ENCODE data around the gene NDUFAF5.

NDUFAF5 gene

DNA sequence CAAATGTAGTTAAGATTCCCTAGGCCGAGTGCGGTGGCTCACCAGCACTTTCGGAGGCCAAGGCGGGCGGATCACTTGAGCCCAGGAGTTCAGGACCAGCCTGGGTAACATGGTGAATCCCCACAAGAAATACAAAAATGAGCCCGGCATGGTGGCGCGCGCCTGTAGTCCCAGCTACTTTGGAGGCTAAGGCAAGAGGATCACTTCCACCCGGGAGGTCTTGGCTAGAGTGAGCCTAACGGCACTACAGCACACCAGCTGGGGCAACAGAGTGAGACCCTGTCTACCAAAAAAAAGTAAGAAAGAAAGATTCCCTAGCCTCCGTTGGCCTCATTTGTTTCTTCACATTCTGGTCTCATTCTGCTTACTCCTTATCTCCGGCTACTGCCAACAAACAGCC, 1.3 kb upstream of the NDUFAF5 start:
- peaks cover 31% of the 10 kb centered on the region for H3K4me1 ChIP-seq (ENCODE audit: control insufficient read depth, insufficient read depth, low read length)
- peaks cover 39% of the 10 kb centered on the region for H3K36me3 ChIP-seq (ENCODE audit: control insufficient read depth, insufficient read depth, low read length, severe bottlenecking)
- peak overlapping the region; percentile 94 for H3K9ac ChIP-seq (ENCODE audit: low read length)
- no peaks in the 10 kb centered on the region for H3K9me3 ChIP-seq (ENCODE audit: control insufficient read depth, low read length)
- no peaks in the 10 kb centered on the region for H3K27me3 ChIP-seq (replicated peaks; ENCODE audit: control insufficient read depth, insufficient read depth, low read length)
- no peak for DNase-seq (ENCODE audit: low read depth)
- H3K4me3 ChIP-seq (ENCODE audit: low read length): peak overlapping the region; percentile 96

DNA sequence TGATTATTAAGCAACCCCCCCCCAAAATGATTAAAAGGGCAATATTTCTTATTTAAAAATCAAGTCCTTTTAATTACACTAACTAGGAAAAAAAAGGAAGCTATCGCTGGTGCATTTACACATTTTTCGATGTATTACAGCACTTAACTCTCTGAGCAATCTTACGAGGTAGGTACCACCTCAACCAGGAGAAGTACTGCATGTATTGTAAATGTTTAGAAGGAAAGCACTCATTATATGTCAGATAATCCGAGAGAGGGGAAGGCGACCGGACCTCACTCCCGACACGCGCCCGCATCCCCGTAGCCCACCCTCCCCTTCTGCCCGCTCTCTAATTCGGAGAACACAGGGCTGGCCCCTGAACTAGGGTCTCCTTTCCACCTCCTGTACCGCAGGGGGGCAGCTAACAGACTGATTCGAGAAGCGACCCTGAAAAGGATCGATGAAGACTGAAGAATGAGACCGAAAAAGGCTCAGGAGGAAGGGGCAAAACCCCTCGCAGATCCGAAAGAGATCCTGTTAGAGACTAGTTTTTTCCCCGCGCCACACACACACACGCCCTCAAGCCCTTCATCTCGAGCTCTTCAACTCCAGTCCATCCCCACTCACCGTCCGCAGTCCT, 446 bp upstream of the NDUFAF5 start:
- Histone ChIP-seq H3K36me3 (ENCODE audit: control insufficient read depth, insufficient read depth, low read length, severe bottlenecking) (peaks cover 47% of the 10 kb centered on the region), H3K4me1 (ENCODE audit: control insufficient read depth, insufficient read depth, low read length) (peaks cover 31% of the 10 kb centered on the region), H3K9ac (ENCODE audit: low read length) (peak overlapping the region; percentile 94), H3K9me3 (ENCODE audit: control insufficient read depth, low read length) (no peaks in the 10 kb centered on the region), H3K27me3 (replicated peaks; ENCODE audit: control insufficient read depth, insufficient read depth, low read length) (no peaks in the 10 kb centered on the region), H3K4me3 (ENCODE audit: low read length) (peak overlapping the region; percentile 96)
- no peak for DNase-seq (ENCODE audit: low read depth)

DNA sequence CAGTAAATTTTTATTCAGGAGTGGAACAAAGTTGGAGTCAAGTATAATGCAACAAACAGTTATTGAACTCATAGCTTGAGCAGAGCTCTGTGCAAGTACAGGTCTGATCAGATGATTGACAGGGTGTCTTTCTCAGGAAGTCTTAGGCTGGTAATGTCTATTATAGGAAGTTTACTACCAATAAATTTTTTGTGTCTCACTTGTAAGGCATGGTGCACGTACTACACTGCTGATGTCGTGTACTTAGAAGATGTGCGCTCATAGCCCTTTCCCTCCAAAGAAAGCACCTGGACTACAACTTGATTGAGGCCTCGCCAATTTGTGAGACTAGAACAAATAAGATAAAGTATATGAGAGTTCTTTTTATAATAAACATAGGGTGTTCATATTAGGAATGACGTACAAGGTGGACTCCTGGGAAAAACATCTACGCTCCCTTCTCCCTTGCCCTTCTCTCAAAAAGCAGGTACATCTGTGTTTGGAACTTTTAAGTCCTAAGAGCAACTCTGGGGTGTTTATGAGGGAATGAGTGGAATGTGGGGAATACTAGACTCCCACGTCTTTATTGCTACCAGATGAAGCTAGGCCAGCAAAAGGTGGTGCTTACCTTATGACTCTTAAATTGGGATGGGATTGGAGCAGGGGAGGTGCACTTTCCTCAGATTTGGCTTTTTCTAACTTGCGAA, 1.5 kb downstream of the NDUFAF5 start:
- peak overlapping the region; percentile 96 for H3K4me3 ChIP-seq (ENCODE audit: low read length)
- H3K9ac ChIP-seq (ENCODE audit: low read length): peak overlapping the region; percentile 94
- peaks cover 51% of the 10 kb centered on the region for H3K36me3 ChIP-seq (ENCODE audit: control insufficient read depth, insufficient read depth, low read length, severe bottlenecking)
- no peaks in the 10 kb centered on the region for H3K27me3 ChIP-seq (replicated peaks; ENCODE audit: control insufficient read depth, insufficient read depth, low read length)
- no peaks in the 10 kb centered on the region for H3K9me3 ChIP-seq (ENCODE audit: control insufficient read depth, low read length)
- H3K4me1 ChIP-seq (ENCODE audit: control insufficient read depth, insufficient read depth, low read length): peaks cover 31% of the 10 kb centered on the region
- no peak for DNase-seq (ENCODE audit: low read depth)

DNA sequence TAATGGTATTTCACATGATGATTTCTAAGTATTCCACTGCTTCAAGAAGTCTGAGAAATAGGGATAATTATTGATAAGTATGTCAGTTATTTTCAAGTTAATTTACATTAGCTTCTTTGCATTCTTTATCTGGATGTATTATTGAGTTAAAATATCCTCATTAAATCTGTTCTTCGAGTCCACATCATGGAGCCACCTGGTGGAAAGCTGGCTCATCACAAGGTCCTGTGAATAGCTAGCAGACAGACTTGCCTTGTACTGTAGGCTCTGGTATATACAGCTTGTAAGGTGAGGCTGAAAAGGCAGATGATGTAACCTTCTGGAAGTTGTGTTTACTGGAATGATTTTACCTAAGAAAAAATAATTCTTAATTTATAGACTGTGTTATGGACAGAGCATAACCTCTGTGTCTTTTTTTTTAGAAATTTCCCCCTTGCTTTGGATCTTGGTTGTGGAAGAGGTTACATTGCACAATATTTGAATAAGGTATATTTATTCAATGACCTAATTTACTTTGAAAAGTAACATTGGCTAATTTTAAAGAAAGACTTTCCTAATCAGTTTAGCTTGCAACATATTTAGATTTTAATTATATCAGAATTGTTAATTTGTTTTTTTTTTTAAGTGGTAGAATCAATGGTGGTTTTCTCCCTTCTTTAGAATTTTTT, 3.5 kb downstream of the NDUFAF5 start:
- peaks cover 39% of the 10 kb centered on the region for H3K4me1 ChIP-seq (ENCODE audit: control insufficient read depth, insufficient read depth, low read length)
- peaks cover 58% of the 10 kb centered on the region for H3K36me3 ChIP-seq (ENCODE audit: control insufficient read depth, insufficient read depth, low read length, severe bottlenecking)
- H3K27me3 ChIP-seq (replicated peaks; ENCODE audit: control insufficient read depth, insufficient read depth, low read length): no peaks in the 10 kb centered on the region
- no peaks in the 10 kb centered on the region for H3K9me3 ChIP-seq (ENCODE audit: control insufficient read depth, low read length)
- H3K4me3 ChIP-seq (ENCODE audit: low read length): no peak overlapping the region
- no peak overlapping the region for H3K9ac ChIP-seq (ENCODE audit: low read length)
- DNase-seq (ENCODE audit: low read depth): peak; percentile 70

DNA sequence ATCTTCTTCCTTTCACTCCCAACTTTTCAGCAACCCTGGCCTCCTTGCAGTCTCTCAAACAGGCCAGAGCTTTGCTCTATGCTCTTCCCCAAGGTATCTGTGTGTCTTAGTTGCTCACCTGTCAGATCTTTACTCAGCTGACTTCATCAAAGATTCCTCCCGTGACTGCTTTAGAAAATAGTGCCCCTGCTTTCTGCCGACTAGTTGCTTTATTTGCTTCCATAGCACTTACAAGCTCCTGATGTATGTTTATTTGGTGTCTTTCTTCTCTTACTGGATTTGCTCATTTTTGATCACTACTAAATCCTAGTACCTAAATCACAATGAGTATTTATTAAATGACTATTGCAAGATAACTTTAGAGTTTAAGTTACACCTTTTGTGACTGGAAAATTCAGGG, 5.9 kb downstream of the NDUFAF5 start:
- Histone ChIP-seq H3K9me3 (ENCODE audit: control insufficient read depth, low read length) (no peaks in the 10 kb centered on the region), H3K4me1 (ENCODE audit: control insufficient read depth, insufficient read depth, low read length) (peaks cover 30% of the 10 kb centered on the region), H3K4me3 (ENCODE audit: low read length) (no peak overlapping the region), H3K27me3 (replicated peaks; ENCODE audit: control insufficient read depth, insufficient read depth, low read length) (no peaks in the 10 kb centered on the region), H3K9ac (ENCODE audit: low read length) (no peak overlapping the region), H3K36me3 (ENCODE audit: control insufficient read depth, insufficient read depth, low read length, severe bottlenecking) (peaks cover 79% of the 10 kb centered on the region)
- DNase-seq (ENCODE audit: low read depth): no peak

DNA sequence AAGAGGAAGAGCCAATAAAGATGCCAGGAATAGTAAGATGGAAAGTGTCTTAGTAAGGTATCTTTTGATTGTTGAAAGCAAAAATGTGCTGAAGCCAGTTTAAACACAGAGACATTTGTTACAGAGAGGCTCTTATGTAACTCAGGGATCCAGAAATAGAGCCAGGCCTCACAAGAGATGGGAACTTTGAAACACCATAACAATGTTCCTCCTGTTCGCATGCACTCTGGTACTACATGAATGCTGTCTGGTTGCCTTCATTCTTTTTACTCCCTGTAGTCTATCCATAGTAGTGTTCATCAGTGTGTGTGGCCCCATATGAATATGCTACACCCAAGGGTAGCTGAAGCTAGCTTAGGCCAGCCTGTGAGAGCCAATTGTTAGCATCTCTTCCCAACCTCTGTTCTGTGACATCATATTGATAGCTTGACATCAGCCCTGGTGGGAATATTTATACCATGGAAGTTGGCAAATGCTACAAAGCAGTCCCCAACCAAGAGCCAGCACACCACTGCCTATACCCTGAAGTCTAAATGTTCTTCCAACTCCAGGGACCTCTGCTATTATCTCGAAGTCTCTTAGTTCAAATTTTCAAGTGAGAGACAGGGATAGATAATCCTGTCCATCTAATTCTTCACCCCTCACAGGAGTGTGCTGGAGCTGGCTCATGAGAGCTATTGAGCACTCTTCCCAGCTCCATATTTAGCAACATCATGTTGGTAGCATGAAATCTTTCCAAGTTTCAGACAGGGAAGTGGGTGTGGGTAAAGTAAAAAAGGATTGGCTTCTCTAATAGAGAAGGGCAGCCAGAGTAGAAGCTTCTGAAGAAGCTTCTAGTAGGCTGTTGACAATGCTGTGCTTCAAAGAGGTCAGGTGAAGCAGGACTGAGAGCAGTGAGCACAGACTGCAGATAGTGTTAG, 7.0 kb downstream of the NDUFAF5 start:
- Histone ChIP-seq H3K36me3 (ENCODE audit: control insufficient read depth, insufficient read depth, low read length, severe bottlenecking) (peaks cover 89% of the 10 kb centered on the region), H3K9ac (ENCODE audit: low read length) (no peak overlapping the region), H3K27me3 (replicated peaks; ENCODE audit: control insufficient read depth, insufficient read depth, low read length) (no peaks in the 10 kb centered on the region), H3K9me3 (ENCODE audit: control insufficient read depth, low read length) (no peaks in the 10 kb centered on the region), H3K4me1 (ENCODE audit: control insufficient read depth, insufficient read depth, low read length) (peaks cover 19% of the 10 kb centered on the region), H3K4me3 (ENCODE audit: low read length) (no peak overlapping the region)
- DNase-seq (ENCODE audit: low read depth): no peak

DNA sequence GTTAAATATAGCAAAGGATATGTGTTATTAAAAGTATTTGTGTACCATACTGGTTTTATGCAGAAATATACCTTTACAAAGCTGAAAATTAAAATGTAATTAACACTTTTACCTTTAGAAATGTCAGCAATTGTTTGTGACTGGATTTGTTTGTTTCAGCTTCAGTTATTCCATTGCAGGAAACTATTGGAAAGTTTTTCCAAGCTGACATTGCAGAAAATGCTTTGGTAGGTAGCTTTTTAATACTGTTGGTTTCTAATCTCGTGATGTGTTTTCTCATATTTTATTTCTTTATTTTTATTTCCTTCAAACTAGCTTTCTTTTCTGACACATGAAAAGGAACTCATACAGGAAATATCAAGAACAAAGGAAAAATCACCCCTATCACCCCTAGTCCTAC, 8.2 kb downstream of the NDUFAF5 start:
- Histone ChIP-seq H3K27me3 (replicated peaks; ENCODE audit: control insufficient read depth, insufficient read depth, low read length) (no peaks in the 10 kb centered on the region), H3K4me1 (ENCODE audit: control insufficient read depth, insufficient read depth, low read length) (peaks cover 12% of the 10 kb centered on the region), H3K9me3 (ENCODE audit: control insufficient read depth, low read length) (no peaks in the 10 kb centered on the region), H3K4me3 (ENCODE audit: low read length) (no peak overlapping the region), H3K36me3 (ENCODE audit: control insufficient read depth, insufficient read depth, low read length, severe bottlenecking) (peaks cover 92% of the 10 kb centered on the region), H3K9ac (ENCODE audit: low read length) (no peak overlapping the region)
- DNase-seq (ENCODE audit: low read depth): no peak

DNA sequence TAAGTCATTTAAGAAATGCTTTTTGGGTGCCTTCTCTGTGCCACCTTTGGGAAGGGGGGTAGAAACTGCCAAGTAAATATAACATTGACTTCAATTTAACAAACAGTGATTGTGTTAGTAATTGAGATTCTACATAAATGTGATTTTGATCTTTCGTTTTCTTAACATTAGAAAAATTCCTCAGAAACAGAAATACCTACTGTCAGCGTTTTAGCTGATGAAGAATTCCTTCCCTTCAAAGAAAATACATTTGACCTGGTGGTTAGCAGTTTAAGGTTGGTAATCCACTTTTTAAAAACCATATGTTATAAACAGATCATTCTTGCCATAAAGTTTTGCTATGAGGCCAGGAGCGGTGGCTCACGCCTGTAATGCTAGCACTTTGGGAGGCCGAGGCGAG, 9.8 kb downstream of the NDUFAF5 start:
- H3K36me3 ChIP-seq (ENCODE audit: control insufficient read depth, insufficient read depth, low read length, severe bottlenecking): peaks cover 93% of the 10 kb centered on the region

DNA sequence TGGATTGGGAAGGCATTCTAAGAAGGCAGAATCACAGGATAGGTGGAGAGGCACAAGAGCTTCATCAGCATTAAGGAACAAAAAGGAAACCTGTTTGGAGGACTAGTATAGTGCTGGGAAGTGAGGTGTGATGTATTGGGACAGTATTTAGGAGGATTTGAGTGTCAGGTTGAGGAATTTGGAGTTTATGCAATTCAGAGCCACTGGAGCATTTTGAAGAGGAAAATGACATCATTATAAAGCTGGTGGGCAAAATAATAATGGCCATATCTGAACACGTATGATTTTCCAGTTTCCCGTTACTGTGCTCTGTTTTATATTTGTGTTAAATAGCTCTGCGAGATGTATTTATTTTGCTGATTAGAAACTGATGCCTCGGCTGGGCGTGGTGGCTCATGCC, 14.2 kb downstream of the NDUFAF5 start:
- no peak for DNase-seq (ENCODE audit: low read depth)
- H3K36me3 ChIP-seq (ENCODE audit: control insufficient read depth, insufficient read depth, low read length, severe bottlenecking): peaks cover 78% of the 10 kb centered on the region
- no peak overlapping the region for H3K4me3 ChIP-seq (ENCODE audit: low read length)

More for the DNA sequence above, 9.8 kb downstream of the NDUFAF5 start:
- no peaks in the 10 kb centered on the region for H3K9me3 ChIP-seq (ENCODE audit: control insufficient read depth, low read length)
- no peak for DNase-seq (ENCODE audit: low read depth)
- peaks cover 13% of the 10 kb centered on the region for H3K4me1 ChIP-seq (ENCODE audit: control insufficient read depth, insufficient read depth, low read length)
- H3K9ac ChIP-seq (ENCODE audit: low read length): no peak overlapping the region
- no peak overlapping the region for H3K4me3 ChIP-seq (ENCODE audit: low read length)
- H3K27me3 ChIP-seq (replicated peaks; ENCODE audit: control insufficient read depth, insufficient read depth, low read length): no peaks in the 10 kb centered on the region

DNA sequence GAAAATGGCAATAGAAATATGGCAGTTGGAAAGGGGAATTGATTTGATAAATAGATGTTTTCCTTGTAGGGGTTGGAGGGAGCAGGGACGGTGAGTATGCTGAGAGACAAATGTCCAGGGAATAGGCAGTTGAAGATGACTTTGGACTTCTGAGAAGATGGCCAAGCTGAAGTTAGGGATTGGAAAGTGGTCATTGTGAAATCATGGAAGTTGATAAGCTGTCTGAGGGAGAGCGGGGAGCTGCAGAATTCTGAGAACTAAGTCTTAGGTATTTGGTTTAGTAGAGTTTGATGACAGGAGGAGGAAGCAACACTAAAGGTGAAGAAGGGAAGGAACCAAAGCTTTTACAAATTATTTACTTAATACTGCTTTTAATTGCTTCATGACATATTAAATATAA, 15.1 kb downstream of the NDUFAF5 start:
- Histone ChIP-seq H3K9me3 (ENCODE audit: control insufficient read depth, low read length) (no peaks in the 10 kb centered on the region), H3K27me3 (replicated peaks; ENCODE audit: control insufficient read depth, insufficient read depth, low read length) (no peaks in the 10 kb centered on the region), H3K9ac (ENCODE audit: low read length) (no peak overlapping the region), H3K4me3 (ENCODE audit: low read length) (no peak overlapping the region), H3K36me3 (ENCODE audit: control insufficient read depth, insufficient read depth, low read length, severe bottlenecking) (peaks cover 80% of the 10 kb centered on the region), H3K4me1 (ENCODE audit: control insufficient read depth, insufficient read depth, low read length) (peaks cover 21% of the 10 kb centered on the region)
- DNase-seq (ENCODE audit: low read depth): no peak

More for the DNA sequence above, 14.2 kb downstream of the NDUFAF5 start:
- no peaks in the 10 kb centered on the region for H3K9me3 ChIP-seq (ENCODE audit: control insufficient read depth, low read length)
- peaks cover 21% of the 10 kb centered on the region for H3K4me1 ChIP-seq (ENCODE audit: control insufficient read depth, insufficient read depth, low read length)
- H3K9ac ChIP-seq (ENCODE audit: low read length): no peak overlapping the region
- no peaks in the 10 kb centered on the region for H3K27me3 ChIP-seq (replicated peaks; ENCODE audit: control insufficient read depth, insufficient read depth, low read length)

DNA sequence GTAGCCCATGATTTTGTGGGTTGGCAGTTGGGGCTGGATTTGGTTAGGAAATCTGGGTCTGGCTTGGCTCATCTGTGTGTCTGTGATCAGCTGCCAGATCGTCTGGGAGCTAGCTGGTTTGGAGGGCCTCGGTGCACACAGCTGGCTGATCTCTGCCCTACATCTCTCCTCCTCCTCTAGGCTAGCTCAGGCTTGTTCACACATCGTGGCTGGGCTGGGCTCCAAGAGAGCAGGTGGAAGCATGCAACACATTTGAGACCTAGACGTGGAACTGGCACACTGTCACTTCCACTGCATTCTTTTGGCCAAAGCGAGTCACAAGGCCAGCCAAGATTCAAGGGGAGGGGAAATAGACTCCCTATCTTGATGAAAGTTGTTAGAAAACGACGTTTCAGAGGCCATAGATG, 15.9 kb downstream of the NDUFAF5 start:
- peak; percentile 81 for DNase-seq (ENCODE audit: low read depth)
- H3K36me3 ChIP-seq (ENCODE audit: control insufficient read depth, insufficient read depth, low read length, severe bottlenecking): peaks cover 80% of the 10 kb centered on the region
- H3K9me3 ChIP-seq (ENCODE audit: control insufficient read depth, low read length): no peaks in the 10 kb centered on the region
- no peak overlapping the region for H3K9ac ChIP-seq (ENCODE audit: low read length)
- H3K27me3 ChIP-seq (replicated peaks; ENCODE audit: control insufficient read depth, insufficient read depth, low read length): no peaks in the 10 kb centered on the region
- peaks cover 21% of the 10 kb centered on the region for H3K4me1 ChIP-seq (ENCODE audit: control insufficient read depth, insufficient read depth, low read length)
- no peak overlapping the region for H3K4me3 ChIP-seq (ENCODE audit: low read length)
